Endothelial cell of umbilical vein (primary cell): ENCODE measurements around the gene PDE7B.

Source experiments
- EZH2 ChIP-seq: IDR thresholded peaks from 2 replicates; pipeline ENCODE4 v1.6.1; 2012; ENCODE audit warnings: borderline replicate concordance, low read depth, mild to moderate bottlenecking, moderate library complexity, low read length, inconsistent platforms; ENCODE audit not compliant: severe bottlenecking
- FOS ChIP-seq: IDR thresholded peaks from 2 replicates; pipeline ENCODE4 v1.6.1; 2011; ENCODE audit warnings: mild to moderate bottlenecking, low read length, moderate library complexity, borderline replicate concordance; ENCODE audit not compliant: insufficient read depth
- MYC ChIP-seq: IDR thresholded peaks from one replicate; pipeline ENCODE4 v1.6.1; 2011; ENCODE audit warnings: mild to moderate bottlenecking, low read depth, low read length
- POLR2A ChIP-seq: IDR thresholded peaks from 2 replicates; pipeline ENCODE4 v1.6.1; 2012; ENCODE audit warnings: low read depth, mild to moderate bottlenecking, control low read depth, low read length
- POLR2AphosphoS5 ChIP-seq: IDR thresholded peaks from 2 replicates; pipeline ENCODE4 v1.6.1; 2012; ENCODE audit warnings: low read depth, mild to moderate bottlenecking, control low read depth, low read length, moderate library complexity; ENCODE audit not compliant: insufficient read depth
- TF ChIP-seq, protein P1 (sequence below), 2 donors: IDR thresholded peaks; 1 replicate in 1 of 2; 2 replicates in 1 of 2; pipeline ENCODE4 v1.5.1; 2011; ENCODE audit warnings: low read length in 2 of 2, mild to moderate bottlenecking in 2 of 2, moderate library complexity in 2 of 2, control low read depth in 1 of 2, inconsistent platforms in 1 of 2, low read depth in 1 of 2; ENCODE audit not compliant: insufficient read depth in 1 of 2; ENCODE audit errors: extremely low read depth in 1 of 2
- TF ChIP-seq, protein P2 (sequence below): IDR thresholded peaks from 2 replicates; pipeline ENCODE4 v1.6.1; 2011; ENCODE audit not compliant: insufficient read depth, insufficient read length

DNA sequence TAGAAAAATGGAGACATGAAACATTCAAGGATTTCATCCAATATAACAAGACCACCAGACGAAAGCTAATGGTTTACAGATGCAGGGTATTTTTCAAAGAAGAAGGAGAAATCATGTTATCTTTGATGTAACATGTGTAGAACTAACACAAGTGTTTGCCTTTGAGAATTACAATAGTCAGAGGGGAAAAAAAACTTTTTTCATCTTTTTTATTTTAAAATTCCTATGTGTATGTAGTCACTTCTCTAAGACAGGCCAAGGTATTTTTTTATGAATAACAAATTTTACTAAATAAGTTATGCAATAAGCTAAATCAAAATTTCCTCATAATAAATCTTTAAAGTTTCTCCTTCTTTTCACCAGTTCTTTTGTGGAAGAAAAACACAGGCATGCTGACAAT, 161.4 kb downstream of the PDE7B start:
- TF ChIP-seq, protein P1, sequence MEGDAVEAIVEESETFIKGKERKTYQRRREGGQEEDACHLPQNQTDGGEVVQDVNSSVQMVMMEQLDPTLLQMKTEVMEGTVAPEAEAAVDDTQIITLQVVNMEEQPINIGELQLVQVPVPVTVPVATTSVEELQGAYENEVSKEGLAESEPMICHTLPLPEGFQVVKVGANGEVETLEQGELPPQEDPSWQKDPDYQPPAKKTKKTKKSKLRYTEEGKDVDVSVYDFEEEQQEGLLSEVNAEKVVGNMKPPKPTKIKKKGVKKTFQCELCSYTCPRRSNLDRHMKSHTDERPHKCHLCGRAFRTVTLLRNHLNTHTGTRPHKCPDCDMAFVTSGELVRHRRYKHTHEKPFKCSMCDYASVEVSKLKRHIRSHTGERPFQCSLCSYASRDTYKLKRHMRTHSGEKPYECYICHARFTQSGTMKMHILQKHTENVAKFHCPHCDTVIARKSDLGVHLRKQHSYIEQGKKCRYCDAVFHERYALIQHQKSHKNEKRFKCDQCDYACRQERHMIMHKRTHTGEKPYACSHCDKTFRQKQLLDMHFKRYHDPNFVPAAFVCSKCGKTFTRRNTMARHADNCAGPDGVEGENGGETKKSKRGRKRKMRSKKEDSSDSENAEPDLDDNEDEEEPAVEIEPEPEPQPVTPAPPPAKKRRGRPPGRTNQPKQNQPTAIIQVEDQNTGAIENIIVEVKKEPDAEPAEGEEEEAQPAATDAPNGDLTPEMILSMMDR (IDR thresholded peaks at IDR 0.05; ENCODE audit: extremely low read depth in 1 of 2, insufficient read depth in 1 of 2, low read depth in 1 of 2, low read length in 2 of 2) = no peak
- no peak for TF ChIP-seq POLR2A
- no peak for TF ChIP-seq MYC
- no peak for TF ChIP-seq EZH2
- TF ChIP-seq POLR2AphosphoS5 = no peak
- TF ChIP-seq FOS = no peak
- TF ChIP-seq, protein P2, sequence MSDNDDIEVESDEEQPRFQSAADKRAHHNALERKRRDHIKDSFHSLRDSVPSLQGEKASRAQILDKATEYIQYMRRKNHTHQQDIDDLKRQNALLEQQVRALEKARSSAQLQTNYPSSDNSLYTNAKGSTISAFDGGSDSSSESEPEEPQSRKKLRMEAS = no peak
